KOPT-K1 (cell line): Measurements from ENCODE around the gene TMBIM6.

Experiments used
- H3K27ac ChIP-seq: fragments of 200-600 bp; sonication (generic); 2 replicates; pipeline ENCODE4 v1.5.1; 2016; ENCODE audit warnings: antibody characterized with exemption, mild to moderate bottlenecking, low read depth, low read length; ENCODE audit not compliant: poor library complexity, severe bottlenecking
- H3K36me3 ChIP-seq: fragments of 200-600 bp; sonication (generic); 2 replicates; pipeline ENCODE4 v1.5.1; 2017; ENCODE audit warnings: antibody characterized with exemption, mild to moderate bottlenecking, low read length, moderate library complexity; ENCODE audit not compliant: insufficient read depth
- H3K9me3 ChIP-seq: fragments of 200-600 bp; sonication (generic); 2 replicates; pipeline ENCODE4 v1.5.1; 2017; ENCODE audit warnings: antibody characterized with exemption, low read length, mild to moderate bottlenecking; ENCODE audit not compliant: insufficient read depth, poor library complexity, severe bottlenecking

The TMBIM6 gene

DNA sequence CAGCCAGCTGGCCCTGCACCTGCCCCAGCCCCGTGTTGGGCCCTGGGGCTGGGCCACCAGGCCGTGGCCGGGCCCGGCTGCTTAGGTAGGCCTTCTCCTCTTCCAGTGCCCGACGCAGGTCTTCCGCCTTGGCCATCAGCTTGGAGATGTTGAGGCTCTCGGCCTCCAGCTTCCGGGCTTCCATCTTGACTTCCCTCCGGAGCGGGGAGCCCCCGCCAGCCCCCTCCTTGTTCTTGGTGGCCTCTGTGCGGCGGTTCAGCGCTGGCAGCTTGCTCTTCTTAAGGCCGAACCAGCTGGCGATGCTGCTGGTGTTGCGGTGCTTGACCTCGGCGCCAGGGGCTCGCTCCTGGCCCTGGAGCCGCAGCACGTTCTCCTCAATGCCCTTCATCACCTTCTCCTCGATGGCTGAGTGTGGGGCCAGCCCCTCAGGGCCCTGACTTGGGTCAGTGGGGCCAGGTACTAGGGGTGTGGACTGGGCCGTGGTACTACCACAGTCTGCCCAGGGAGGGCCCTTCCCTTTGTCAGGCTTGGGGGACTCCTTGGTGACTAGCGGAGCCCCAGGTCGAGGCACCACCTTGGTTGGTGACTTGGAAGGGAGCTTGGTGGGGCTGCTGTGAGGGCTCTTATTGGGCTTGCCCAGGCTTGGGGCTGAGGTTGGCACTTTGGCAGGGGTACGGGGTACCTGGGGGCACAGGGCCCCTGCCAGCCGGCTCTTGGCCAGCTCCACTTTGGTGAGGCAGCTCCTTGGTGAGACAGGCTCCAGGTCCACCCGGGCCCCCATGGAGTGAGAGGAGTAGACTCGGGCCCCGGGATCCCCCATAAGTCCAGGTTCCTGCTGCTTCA is 53.7 kb downstream of the TMBIM6 start:
- Histone ChIP-seq H3K27ac (no peak overlapping the region), H3K36me3 (peaks cover 60% of the 10 kb centered on the region; the same call in 1 of the 2 replicates), H3K9me3 (no peaks in the 10 kb centered on the region)

GRCh38 chr12:49795654-49796105 is 54.3 kb downstream of the TMBIM6 start:
- no peak overlapping the region for H3K27ac ChIP-seq
- H3K36me3 ChIP-seq, result peaks cover 66% of the 10 kb centered on the region
- H3K9me3 ChIP-seq, result no peaks in the 10 kb centered on the region

DNA sequence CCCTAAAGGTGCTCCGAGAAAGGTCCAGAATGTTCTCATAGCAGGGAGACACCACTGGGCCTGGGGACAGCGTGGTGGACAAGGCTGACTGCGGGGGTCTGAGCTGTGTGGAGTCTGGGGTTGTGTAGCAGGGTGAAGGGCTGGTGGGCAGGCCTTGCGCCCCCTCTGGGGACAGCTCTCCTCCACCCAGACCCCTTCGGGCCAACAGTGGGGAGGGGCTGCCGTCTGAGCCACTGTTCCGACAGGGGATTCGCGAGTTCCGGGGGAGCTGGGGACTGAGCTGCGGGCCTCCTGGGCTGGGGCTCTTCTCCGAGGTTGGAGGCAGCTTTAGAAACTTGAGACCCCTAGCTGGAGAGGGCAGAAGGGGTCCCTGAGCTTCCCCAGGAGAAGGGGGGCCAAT is 54.8 kb downstream of the TMBIM6 start:
- Histone ChIP-seq H3K36me3 (peaks cover 71% of the 10 kb centered on the region), H3K27ac (no peak overlapping the region)

DNA sequence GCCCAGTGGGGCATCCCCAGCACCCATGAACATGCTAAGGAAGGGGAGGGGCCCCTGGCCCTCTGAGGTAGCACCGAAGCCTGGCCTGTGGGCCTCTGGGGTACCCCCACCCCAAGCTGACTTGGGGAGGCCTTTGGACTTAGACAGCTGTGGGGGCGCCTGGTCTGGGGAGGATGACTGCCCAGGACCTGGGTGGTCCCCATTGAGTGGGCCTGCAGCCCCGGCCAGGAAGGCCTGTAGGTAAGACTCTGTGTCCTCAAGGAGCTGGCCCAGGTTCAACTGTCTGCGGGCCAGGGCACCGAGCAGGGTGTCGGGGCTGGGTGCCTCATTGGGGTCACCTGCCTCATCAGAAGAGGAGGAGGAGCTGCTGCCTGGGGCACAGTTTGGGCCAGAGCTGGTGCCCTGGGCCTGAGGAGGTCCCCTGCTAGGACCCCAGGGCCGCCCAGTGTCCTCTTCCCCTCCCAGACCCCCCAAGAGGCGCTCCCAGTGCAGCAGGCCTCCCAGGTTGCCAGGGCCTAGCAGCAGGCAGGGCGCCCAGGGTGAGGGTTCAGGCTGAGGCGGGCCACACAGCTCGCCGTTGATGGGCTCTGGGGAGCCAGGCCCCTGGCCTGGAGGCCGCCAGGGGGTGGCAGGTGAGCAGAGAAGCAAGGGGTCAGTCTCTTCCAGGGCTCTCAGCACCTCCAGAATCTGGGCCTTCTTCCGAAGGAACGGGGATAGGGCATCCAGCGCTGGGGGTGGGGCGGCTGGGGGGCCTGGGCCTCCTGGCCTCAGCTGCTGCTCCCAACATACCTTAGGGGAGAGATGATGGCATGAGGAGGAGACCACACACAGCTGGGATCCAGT is 55.5 kb downstream of the TMBIM6 start:
- peaks cover 73% of the 10 kb centered on the region for H3K36me3 ChIP-seq
- H3K27ac ChIP-seq, result no peak overlapping the region
- H3K9me3 ChIP-seq, result no peaks in the 10 kb centered on the region

More for the DNA sequence above, 54.8 kb downstream of the TMBIM6 start:
- no peaks in the 10 kb centered on the region for H3K9me3 ChIP-seq

DNA sequence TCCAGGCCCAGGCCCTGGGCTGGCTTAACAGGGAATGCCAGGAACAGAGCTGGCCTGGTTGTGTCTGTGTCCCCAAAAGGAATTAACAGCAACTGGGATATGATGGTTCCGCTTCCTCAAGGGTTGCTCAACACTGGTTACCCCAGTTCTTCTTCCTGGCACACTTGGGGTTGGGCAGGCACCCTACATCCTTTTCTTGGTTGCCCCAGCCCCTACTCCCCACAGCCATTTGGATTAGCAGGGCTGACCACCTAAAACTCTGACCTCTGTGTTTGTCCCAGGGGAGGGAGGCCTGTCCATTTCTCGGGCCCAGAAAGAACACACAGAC is 56.1 kb downstream of the TMBIM6 start:
- Histone ChIP-seq H3K9me3 (no peaks in the 10 kb centered on the region), H3K27ac (no peak overlapping the region), H3K36me3 (peaks cover 71% of the 10 kb centered on the region)

- H3K36me3 ChIP-seq, result peaks cover 79% of the 10 kb centered on the region
- H3K9me3 ChIP-seq, result no peaks in the 10 kb centered on the region
- H3K27ac ChIP-seq, result no peak overlapping the region
These were observed 56.9 kb downstream of the TMBIM6 start for GRCh38 chr12:49798248-49798647.

GRCh38 chr12:49798934-49799333 is 57.6 kb downstream of the TMBIM6 start:
- no peaks in the 10 kb centered on the region for H3K9me3 ChIP-seq
- peaks cover 86% of the 10 kb centered on the region for H3K36me3 ChIP-seq
- H3K27ac ChIP-seq, result no peak overlapping the region

GRCh38 chr12:49800421-49801140 is 59.2 kb downstream of the TMBIM6 start:
- no peak overlapping the region for H3K27ac ChIP-seq
- peaks cover 98% of the 10 kb centered on the region for H3K36me3 ChIP-seq
- no peaks in the 10 kb centered on the region for H3K9me3 ChIP-seq

DNA sequence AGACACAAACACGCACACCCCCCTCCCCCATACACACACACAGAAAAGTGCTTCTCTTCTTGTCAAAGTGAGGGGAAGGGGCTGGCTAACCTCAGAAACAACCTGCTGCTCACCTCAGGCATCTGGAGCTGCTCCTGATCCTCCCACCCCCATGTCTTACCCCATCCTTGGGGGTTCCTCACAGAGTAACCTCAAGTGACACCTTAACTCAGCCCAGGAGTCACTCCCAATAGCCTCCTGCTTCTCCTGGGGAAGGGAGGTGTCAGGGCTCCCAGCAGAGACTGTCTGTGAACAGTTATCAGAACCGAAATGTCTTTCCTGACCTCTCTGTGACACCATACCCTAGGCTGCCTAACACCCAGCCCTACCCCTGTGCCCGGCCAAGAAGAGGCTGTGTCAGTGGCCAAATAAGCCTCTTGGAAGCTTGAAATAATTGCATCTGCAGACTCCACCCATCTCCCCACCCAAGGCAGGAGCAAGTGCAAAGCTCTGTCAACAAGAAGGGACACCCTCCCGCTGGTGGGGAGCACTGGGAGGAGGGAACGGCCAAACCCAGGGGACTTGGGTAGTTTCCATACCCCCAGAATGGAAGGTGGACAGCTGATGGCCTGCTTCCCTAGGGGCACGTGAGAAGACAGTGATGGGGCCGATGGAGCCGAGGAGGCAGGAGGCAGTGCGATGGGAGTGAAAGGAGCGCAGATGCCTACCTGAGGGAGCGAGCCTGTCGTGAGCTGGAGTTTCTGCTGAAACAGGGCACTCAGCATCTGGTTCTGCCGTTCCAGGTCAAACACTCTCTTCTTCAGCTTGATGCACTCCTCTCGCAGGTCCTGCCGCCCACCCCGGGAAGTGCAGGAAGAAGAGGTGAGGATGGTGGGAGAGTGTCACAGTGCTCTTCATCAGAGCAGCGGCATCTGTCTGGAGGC is 60.0 kb downstream of the TMBIM6 start:
- Histone ChIP-seq H3K27ac (no peak overlapping the region), H3K9me3 (no peaks in the 10 kb centered on the region), H3K36me3 (peaks cover 90% of the 10 kb centered on the region)

DNA sequence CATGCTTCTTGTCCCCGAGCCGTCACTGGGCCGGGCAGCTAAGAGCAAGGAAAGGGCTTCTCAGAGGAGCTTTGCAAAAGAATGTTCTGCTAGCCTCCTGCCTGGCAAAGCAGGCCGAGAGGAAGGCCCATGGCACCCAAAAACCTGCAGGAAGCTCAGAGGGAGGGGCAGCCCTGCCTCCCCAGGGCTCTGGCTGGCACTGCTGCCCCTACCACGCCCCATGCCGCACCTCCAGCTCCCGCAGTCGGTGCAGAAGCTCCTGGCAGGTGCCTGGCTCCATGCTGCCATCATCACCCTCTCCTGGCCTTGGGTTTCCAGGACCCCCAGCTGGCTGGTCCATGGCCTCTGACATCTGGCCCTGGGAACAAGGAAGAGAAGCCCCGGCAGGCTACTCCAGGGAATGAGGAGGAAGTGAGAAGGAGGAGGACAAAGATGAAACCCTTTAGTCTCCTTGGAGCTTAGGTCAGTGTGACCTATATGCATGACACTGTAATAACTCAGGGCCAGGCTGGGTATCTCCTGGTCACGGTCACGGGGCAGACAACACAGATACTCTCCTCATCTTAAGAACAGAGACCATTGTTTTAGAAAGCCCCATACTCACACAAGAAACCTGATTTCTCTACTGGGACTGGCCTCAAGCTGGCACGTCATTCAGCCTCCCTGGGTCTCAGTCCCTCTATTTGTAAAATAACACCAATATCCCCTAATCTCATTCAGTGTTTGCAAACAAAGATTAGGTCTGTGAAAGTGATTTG is 62.5 kb downstream of the TMBIM6 start:
- peaks cover 69% of the 10 kb centered on the region for H3K36me3 ChIP-seq
- H3K9me3 ChIP-seq, result no peaks in the 10 kb centered on the region
- H3K27ac ChIP-seq, result no peak overlapping the region

DNA sequence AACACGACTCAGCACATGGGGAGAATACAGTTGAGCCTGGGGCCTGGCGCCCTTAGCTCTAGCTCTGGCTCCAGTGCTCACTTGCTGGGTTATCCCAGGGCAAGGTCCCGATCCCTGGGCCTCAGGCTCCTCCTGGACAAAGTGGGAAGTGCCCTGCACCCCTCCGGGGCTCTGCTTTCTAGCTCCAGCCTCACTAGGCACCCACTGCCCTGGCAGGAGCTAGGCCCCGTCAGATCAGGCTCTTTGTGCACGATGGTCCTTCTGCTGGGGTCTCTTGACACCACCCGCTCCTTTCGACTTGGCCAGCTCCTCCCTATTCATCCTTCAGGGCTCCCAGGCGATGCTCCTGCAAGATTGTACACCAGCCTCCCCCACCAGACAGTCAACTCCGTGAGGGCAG is 63.5 kb downstream of the TMBIM6 start:
- Histone ChIP-seq H3K36me3 (peaks cover 59% of the 10 kb centered on the region), H3K27ac (no peak overlapping the region), H3K9me3 (no peaks in the 10 kb centered on the region)

- no peak overlapping the region for H3K27ac ChIP-seq
- H3K36me3 ChIP-seq, result peaks cover 54% of the 10 kb centered on the region
- no peaks in the 10 kb centered on the region for H3K9me3 ChIP-seq
These were observed 64.1 kb downstream of the TMBIM6 start for GRCh38 chr12:49805409-49805808.

GRCh38 chr12:49806321-49806813 is 65.0 kb downstream of the TMBIM6 start:
- H3K9me3 ChIP-seq, result no peaks in the 10 kb centered on the region
- no peak overlapping the region for H3K27ac ChIP-seq
- H3K36me3 ChIP-seq, result peaks cover 44% of the 10 kb centered on the region
